ENCODE data around the gene ICOS. TPM values are rescaled to one million over a fixed set of nuclear protein-coding genes. Genes with fewer than 3 reads are reported as not detected.
A peak's percentile ranks its signal among the peaks of the same experiment; 100 is the strongest.

ICOS gene
- total and polyA plus RNA-seq, 2 of the 4 experiments (the other 2 are of a cell fraction), result not detected

DNA sequence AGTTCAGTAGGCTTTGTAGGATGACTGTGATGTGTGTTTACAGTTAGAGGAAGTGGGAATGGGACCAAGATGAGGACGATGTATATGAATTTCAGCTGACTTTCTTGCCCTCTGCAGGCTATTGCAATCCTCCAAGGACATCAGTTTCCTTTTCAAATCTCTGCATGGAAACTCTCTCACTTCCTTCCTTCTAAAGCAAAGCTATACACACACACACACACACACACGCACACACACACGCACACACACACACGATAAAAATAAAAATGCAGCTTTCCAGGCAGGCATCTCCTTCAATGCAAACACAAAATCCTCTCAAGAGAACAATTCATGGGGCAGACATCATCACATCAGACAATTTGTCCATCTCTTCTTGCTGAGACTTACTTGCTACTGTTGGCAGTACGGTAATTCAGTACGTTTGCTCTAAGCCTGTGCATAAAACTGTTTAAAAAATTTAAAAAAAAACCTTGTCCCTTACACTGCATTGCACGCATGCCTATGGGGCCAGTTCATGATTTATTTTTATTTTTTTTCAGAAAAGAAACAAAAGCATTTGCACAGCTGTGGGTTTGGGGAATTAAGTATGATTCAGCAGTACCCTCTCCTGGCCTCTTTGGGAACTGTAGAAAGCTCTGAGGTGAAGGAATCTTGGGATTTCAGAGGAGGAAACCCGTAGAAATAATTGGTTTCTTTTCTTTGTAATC is 27.1 kb upstream of the ICOS start:
- Histone ChIP-seq H4K91ac (ENCODE audit: insufficient read depth, low read depth, low read length) (no peak overlapping the region), H2BK20ac (ENCODE audit: low read depth, low read length) (peak overlapping the region; percentile 15; the same call in 1 of the 2 replicates), H3K18ac (ENCODE audit: low read depth, low read length) (no peak overlapping the region; the same call in 1 of the 2 replicates), H3K4me3 (ENCODE audit: insufficient read depth, low read depth, low read length) (peak overlapping the region; percentile 20; the same call in 1 of the 2 replicates), H2BK15ac (ENCODE audit: low read depth, low read length) (no peak overlapping the region), H3K4ac (ENCODE audit: low read depth, low read length) (no peak overlapping the region), H3K14ac (replicated peaks; ENCODE audit: low read depth, low read length) (no peak overlapping the region; the same call in 1 of the 2 replicates), H3K27me3 (ENCODE audit: control insufficient read depth, insufficient read depth, low read length) (no peaks in the 10 kb centered on the region; the same call in 1 of the 2 replicates), H4K5ac (ENCODE audit: low read depth, low read length) (no peak overlapping the region), H2BK120ac (ENCODE audit: low read depth, low read length) (peak overlapping the region; percentile 23; the same call in 1 of the 2 replicates), H3K36me3 (ENCODE audit: control insufficient read depth, insufficient read depth, low read length) (no peaks in the 10 kb centered on the region), H3K56ac (ENCODE audit: extremely low read depth, insufficient read depth, low read length) (no peak overlapping the region), H2AK5ac (ENCODE audit: low read depth, low read length) (no peak overlapping the region), H3K4me2 (ENCODE audit: low read depth, low read length) (peak overlapping the region; percentile 64), H3K9me1 (ENCODE audit: insufficient read depth, low read length) (no peaks in the 10 kb centered on the region), H3K79me1 (ENCODE audit: low read depth in 1 of 2, low read length in 2 of 2) (no peaks in the 10 kb centered on the region), H2AFZ (replicated peaks; ENCODE audit: low read length, poor library complexity) (peak overlapping the region; percentile 46), H3K9ac (ENCODE audit: low read depth, low read length) (peak overlapping the region; percentile 52; the same call in 1 of the 2 replicates), H3K27ac (ENCODE audit: insufficient read depth, low read length) (peak overlapping the region; percentile 57; the same call in 1 of the 2 replicates), H3K9me3 (ENCODE audit: control insufficient read depth, insufficient read depth, low read length) (no peaks in the 10 kb centered on the region), H3K4me1 (ENCODE audit: control insufficient read depth, insufficient read depth, low read length) (peaks cover 3% of the 10 kb centered on the region; the same call in 1 of the 2 replicates), H3K23ac (ENCODE audit: low read depth, low read length) (0 out of 2 replicates have a peak overlapping the region, but pooled peaks have one; percentile 20), H2BK5ac (ENCODE audit: low read depth, low read length, poor library complexity, severe bottlenecking) (peak overlapping the region; percentile 63), H4K20me1 (ENCODE audit: insufficient read depth, low read length) (no peaks in the 10 kb centered on the region), H2AK9ac (replicated peaks; ENCODE audit: low read depth, low read length, poor library complexity) (no peak overlapping the region), H4K8ac (ENCODE audit: low read depth in 2 of 2, low read length in 2 of 2) (no peak overlapping the region)
- dilution Hi-C loops (cut with HindIII; ENCODE audit: low sequenced_read_pairs, unreplicated experiment) (no loop called here), intact Hi-C loops (cut with micrococcal nuclease) (loop anchor here (1.0 to 5.0 kb wide), 5 partner anchors 92 to 1335 kb away; no protein-coding TSS in a partner anchor), in situ Hi-C loops (cut with MboI; ENCODE audit: low sequenced_read_pairs) (loop anchor here (25.0 kb wide), 1 partner anchor 1322 kb away; no protein-coding TSS in a partner anchor)
- ChIA-PET CTCF (interaction anchor here (0.5 to 1.2 kb wide), 7 partner anchors 8 to 485 kb away, joined by 3 to 7 read pairs (median 4); no protein-coding TSS in a partner anchor), POLR2A (ENCODE audit: unreplicated experiment) (interaction anchor here (0.7 kb wide), 1 partner anchor 1094 kb away, joined by 3 read pairs; no protein-coding TSS in a partner anchor)
- DNase-seq, result peak; percentile 80
- no CpG with 5 or more reads among the region's 8 CpGs for WGBS, 2 experiments (ENCODE audit: extremely low coverage in 2 of 2, insufficient read length in 1 of 2)
- peak; percentile 94 for ATAC-seq (ENCODE audit: low read depth)
- no TSS peak for BruUV-seq (replicated peaks)
- TF ChIP-seq MAZ (IDR thresholded peaks at IDR 0.05; ENCODE audit: borderline replicate concordance, low read depth, low read length) (no peak), CHD1 (IDR thresholded peaks at IDR 0.05; ENCODE audit: low read depth, low read length) (no peak), POLR2A (IDR thresholded peaks at IDR 0.05; ENCODE audit: low read depth, low read length) (no peak), MAFK (IDR thresholded peaks at IDR 0.05; ENCODE audit: low read depth, low read length) (no peak; the same call in 1 of the 2 replicates), RCOR1 (IDR thresholded peaks at IDR 0.05; ENCODE audit: insufficient replicate concordance, low read length) (no peak), CEBPB (IDR thresholded peaks at IDR 0.05; ENCODE audit: low read depth, low read length) (no peak), RAD21 (IDR thresholded peaks at IDR 0.05; ENCODE audit: low read length) (peak; percentile 85), NFE2L2 (IDR thresholded peaks at IDR 0.05; ENCODE audit: low read depth, low read length) (0 out of 2 replicates have a peak, but pooled peaks have one; percentile 11), RFX5 (IDR thresholded peaks at IDR 0.05; ENCODE audit: low read depth, low read length) (no peak), MXI1 (IDR thresholded peaks at IDR 0.05; ENCODE audit: borderline replicate concordance, low read depth, low read length) (no peak), SMC3 (IDR thresholded peaks at IDR 0.05; ENCODE audit: low read depth, low read length) (peak; percentile 77), FOS (IDR thresholded peaks at IDR 0.05; ENCODE audit: low read depth, low read length) (no peak)
- TF ChIP-seq, protein P1, sequence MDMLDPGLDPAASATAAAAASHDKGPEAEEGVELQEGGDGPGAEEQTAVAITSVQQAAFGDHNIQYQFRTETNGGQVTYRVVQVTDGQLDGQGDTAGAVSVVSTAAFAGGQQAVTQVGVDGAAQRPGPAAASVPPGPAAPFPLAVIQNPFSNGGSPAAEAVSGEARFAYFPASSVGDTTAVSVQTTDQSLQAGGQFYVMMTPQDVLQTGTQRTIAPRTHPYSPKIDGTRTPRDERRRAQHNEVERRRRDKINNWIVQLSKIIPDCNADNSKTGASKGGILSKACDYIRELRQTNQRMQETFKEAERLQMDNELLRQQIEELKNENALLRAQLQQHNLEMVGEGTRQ (IDR thresholded peaks at IDR 0.05; ENCODE audit: low read depth, low read length), result no peak
- TF ChIP-seq, protein P2, sequence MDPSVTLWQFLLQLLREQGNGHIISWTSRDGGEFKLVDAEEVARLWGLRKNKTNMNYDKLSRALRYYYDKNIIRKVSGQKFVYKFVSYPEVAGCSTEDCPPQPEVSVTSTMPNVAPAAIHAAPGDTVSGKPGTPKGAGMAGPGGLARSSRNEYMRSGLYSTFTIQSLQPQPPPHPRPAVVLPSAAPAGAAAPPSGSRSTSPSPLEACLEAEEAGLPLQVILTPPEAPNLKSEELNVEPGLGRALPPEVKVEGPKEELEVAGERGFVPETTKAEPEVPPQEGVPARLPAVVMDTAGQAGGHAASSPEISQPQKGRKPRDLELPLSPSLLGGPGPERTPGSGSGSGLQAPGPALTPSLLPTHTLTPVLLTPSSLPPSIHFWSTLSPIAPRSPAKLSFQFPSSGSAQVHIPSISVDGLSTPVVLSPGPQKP (IDR thresholded peaks at IDR 0.05; ENCODE audit: borderline replicate concordance, low read depth, low read length), result no peak

All from IMR-90 (cell line).